Measurements from ENCODE around the gene MED12. TPM values are rescaled to one million over a fixed set of nuclear protein-coding genes. Genes with fewer than 3 reads are reported as not detected.
"Not testable (repeated sequence)": the region's sequence is repeated elsewhere in the genome, so short reads cannot be mapped to it uniquely, and the experiment has no call there.

The MED12 gene
- polyA plus RNA-seq, 1 donor = 34.4 TPM

GRCh38 chrX:71174795-71175194 lies 56.4 kb downstream of the MED12 start:
- whole genome bisulfite sequencing (ENCODE audit: insufficient coverage, low lambda C conversion rate) = no CpG with 5 or more reads among the region's 1 CpG
- DNase-seq = no peak
- H3K4me3 ChIP-seq (ENCODE audit: low read length) = no peak overlapping the region
- H3K27ac ChIP-seq (ENCODE audit: low read length) = no peak overlapping the region
- H3K36me3 ChIP-seq (ENCODE audit: control insufficient read depth, insufficient read depth, low read length) = no peaks in the 10 kb centered on the region
- H3K27me3 ChIP-seq (ENCODE audit: control insufficient read depth, insufficient read depth, low read length) = no peaks in the 10 kb centered on the region
- no peaks in the 10 kb centered on the region for H3K9me3 ChIP-seq (ENCODE audit: control insufficient read depth, low read depth, low read length)
- no peaks in the 10 kb centered on the region for H3K4me1 ChIP-seq (ENCODE audit: control insufficient read depth, insufficient read depth, low read length)

GRCh38 chrX:71175531-71175930 lies 57.1 kb downstream of the MED12 start:
- no peak for DNase-seq
- H3K4me1 ChIP-seq (ENCODE audit: control insufficient read depth, insufficient read depth, low read length) = no peaks in the 10 kb centered on the region
- no peak overlapping the region for H3K4me3 ChIP-seq (ENCODE audit: low read length)
- no peak overlapping the region for H3K27ac ChIP-seq (ENCODE audit: low read length)
- H3K9me3 ChIP-seq (ENCODE audit: control insufficient read depth, low read depth, low read length) = no peaks in the 10 kb centered on the region
- H3K27me3 ChIP-seq (ENCODE audit: control insufficient read depth, insufficient read depth, low read length) = no peaks in the 10 kb centered on the region
- WGBS (ENCODE audit: insufficient coverage, low lambda C conversion rate) = no CpG with 5 or more reads among the region's 5 CpGs
- H3K36me3 ChIP-seq (ENCODE audit: control insufficient read depth, insufficient read depth, low read length) = no peaks in the 10 kb centered on the region

- no peaks in the 10 kb centered on the region for H3K36me3 ChIP-seq (ENCODE audit: control insufficient read depth, insufficient read depth, low read length)
- H3K4me1 ChIP-seq (ENCODE audit: control insufficient read depth, insufficient read depth, low read length) = peaks cover 3% of the 10 kb centered on the region
- no peak overlapping the region for H3K27ac ChIP-seq (ENCODE audit: low read length)
- H3K4me3 ChIP-seq (ENCODE audit: low read length) = no peak overlapping the region
- WGBS (ENCODE audit: insufficient coverage, low lambda C conversion rate) = no CpG with 5 or more reads among the region's 3 CpGs
- H3K27me3 ChIP-seq (ENCODE audit: control insufficient read depth, insufficient read depth, low read length) = no peaks in the 10 kb centered on the region
- DNase-seq = no peak
- no peaks in the 10 kb centered on the region for H3K9me3 ChIP-seq (ENCODE audit: control insufficient read depth, low read depth, low read length)
These were observed 58.9 kb downstream of the MED12 start for GRCh38 chrX:71177327-71177726.

GRCh38 chrX:71178908-71179307 lies 60.5 kb downstream of the MED12 start:
- H3K4me3 ChIP-seq (ENCODE audit: low read length) = no peak overlapping the region
- no peak overlapping the region for H3K27ac ChIP-seq (ENCODE audit: low read length)
- no CpG with 5 or more reads among the region's 4 CpGs for WGBS (ENCODE audit: insufficient coverage, low lambda C conversion rate)
- DNase-seq = peak; percentile 51 to 52
- no peaks in the 10 kb centered on the region for H3K36me3 ChIP-seq (ENCODE audit: control insufficient read depth, insufficient read depth, low read length)
- H3K9me3 ChIP-seq (ENCODE audit: control insufficient read depth, low read depth, low read length) = no peaks in the 10 kb centered on the region
- peaks cover 15% of the 10 kb centered on the region for H3K4me1 ChIP-seq (ENCODE audit: control insufficient read depth, insufficient read depth, low read length)
- no peaks in the 10 kb centered on the region for H3K27me3 ChIP-seq (ENCODE audit: control insufficient read depth, insufficient read depth, low read length)

GRCh38 chrX:71180579-71181265 lies 62.3 kb downstream of the MED12 start:
- H3K36me3 ChIP-seq (ENCODE audit: control insufficient read depth, insufficient read depth, low read length); H3K4me3 ChIP-seq (ENCODE audit: low read length); H3K9me3 ChIP-seq (ENCODE audit: control insufficient read depth, low read depth, low read length); H3K27me3 ChIP-seq (ENCODE audit: control insufficient read depth, insufficient read depth, low read length); DNase-seq: not testable (repeated sequence)
- Histone ChIP-seq H3K4me1 (ENCODE audit: control insufficient read depth, insufficient read depth, low read length) (peaks cover 23% of the 10 kb centered on the region), H3K27ac (ENCODE audit: low read length) (peak overlapping the region; percentile 78)
- no CpG with 5 or more reads among the region's 9 CpGs for WGBS (ENCODE audit: insufficient coverage, low lambda C conversion rate)

- Histone ChIP-seq H3K27me3 (ENCODE audit: control insufficient read depth, insufficient read depth, low read length) (no peaks in the 10 kb centered on the region), H3K9me3 (ENCODE audit: control insufficient read depth, low read depth, low read length) (no peaks in the 10 kb centered on the region), H3K27ac (ENCODE audit: low read length) (peak overlapping the region; percentile 78), H3K36me3 (ENCODE audit: control insufficient read depth, insufficient read depth, low read length) (no peaks in the 10 kb centered on the region), H3K4me3 (ENCODE audit: low read length) (peak overlapping the region; percentile 38), H3K4me1 (ENCODE audit: control insufficient read depth, insufficient read depth, low read length) (peaks cover 23% of the 10 kb centered on the region)
- no CpG with 5 or more reads among the region's 10 CpGs for WGBS (ENCODE audit: insufficient coverage, low lambda C conversion rate)
- DNase-seq = no peak
These were observed 63.1 kb downstream of the MED12 start for GRCh38 chrX:71181558-71181909.

GRCh38 chrX:71181910-71182799 lies 63.8 kb downstream of the MED12 start:
- Histone ChIP-seq H3K27ac (ENCODE audit: low read length) (peak overlapping the region; percentile 81), H3K36me3 (ENCODE audit: control insufficient read depth, insufficient read depth, low read length) (no peaks in the 10 kb centered on the region), H3K4me3 (ENCODE audit: low read length) (peak overlapping the region; percentile 38), H3K27me3 (ENCODE audit: control insufficient read depth, insufficient read depth, low read length) (no peaks in the 10 kb centered on the region), H3K9me3 (ENCODE audit: control insufficient read depth, low read depth, low read length) (no peaks in the 10 kb centered on the region), H3K4me1 (ENCODE audit: control insufficient read depth, insufficient read depth, low read length) (peaks cover 23% of the 10 kb centered on the region)
- DNase-seq = peak; percentile 92 to 94
- no CpG with 5 or more reads among the region's 42 CpGs for WGBS (ENCODE audit: insufficient coverage, low lambda C conversion rate)

GRCh38 chrX:71182871-71183270 lies 64.5 kb downstream of the MED12 start:
- Histone ChIP-seq H3K27ac (ENCODE audit: low read length) (peak overlapping the region; percentile 81), H3K36me3 (ENCODE audit: control insufficient read depth, insufficient read depth, low read length) (no peaks in the 10 kb centered on the region), H3K4me1 (ENCODE audit: control insufficient read depth, insufficient read depth, low read length) (peaks cover 23% of the 10 kb centered on the region), H3K27me3 (ENCODE audit: control insufficient read depth, insufficient read depth, low read length) (no peaks in the 10 kb centered on the region), H3K4me3 (ENCODE audit: low read length) (peak overlapping the region; percentile 25), H3K9me3 (ENCODE audit: control insufficient read depth, low read depth, low read length) (no peaks in the 10 kb centered on the region)
- WGBS (ENCODE audit: insufficient coverage, low lambda C conversion rate) = no CpG with 5 or more reads among the region's 2 CpGs
- DNase-seq = peak in 1 of 2 donors; percentile 39

- no CpG with 5 or more reads among the region's 6 CpGs for WGBS (ENCODE audit: insufficient coverage, low lambda C conversion rate)
- DNase-seq = peak; percentile 21 to 57
These were observed 64.9 kb downstream of the MED12 start for GRCh38 chrX:71183341-71183740.

GRCh38 chrX:71184092-71184491 lies 65.7 kb downstream of the MED12 start:
- Histone ChIP-seq H3K9me3 (ENCODE audit: control insufficient read depth, low read depth, low read length) (no peaks in the 10 kb centered on the region), H3K27ac (ENCODE audit: low read length) (peak overlapping the region; percentile 81), H3K4me3 (ENCODE audit: low read length) (no peak overlapping the region), H3K4me1 (ENCODE audit: control insufficient read depth, insufficient read depth, low read length) (peaks cover 23% of the 10 kb centered on the region), H3K27me3 (ENCODE audit: control insufficient read depth, insufficient read depth, low read length) (no peaks in the 10 kb centered on the region), H3K36me3 (ENCODE audit: control insufficient read depth, insufficient read depth, low read length) (no peaks in the 10 kb centered on the region)
- WGBS (ENCODE audit: insufficient coverage, low lambda C conversion rate) = no CpG with 5 or more reads among the region's 5 CpGs
- DNase-seq = no peak

More at GRCh38 chrX:71183341-71183740, 64.9 kb downstream of the MED12 start:
- H3K4me1 ChIP-seq (ENCODE audit: control insufficient read depth, insufficient read depth, low read length) = peaks cover 23% of the 10 kb centered on the region
- no peaks in the 10 kb centered on the region for H3K27me3 ChIP-seq (ENCODE audit: control insufficient read depth, insufficient read depth, low read length)
- peak overlapping the region; percentile 81 for H3K27ac ChIP-seq (ENCODE audit: low read length)
- H3K9me3 ChIP-seq (ENCODE audit: control insufficient read depth, low read depth, low read length) = no peaks in the 10 kb centered on the region
- no peaks in the 10 kb centered on the region for H3K36me3 ChIP-seq (ENCODE audit: control insufficient read depth, insufficient read depth, low read length)
- no peak overlapping the region for H3K4me3 ChIP-seq (ENCODE audit: low read length)

Measured in large intestine (tissue), 3 donors.